Inflammatory macrophage (primary cell): ENCODE results near the gene ZG16.
"Not testable (repeated sequence)": the region's sequence is repeated elsewhere in the genome, so short reads cannot be mapped to it uniquely, and the experiment has no call there.

Experiments
- DNase-seq, 2 donors: peaks; one replicate each; pipeline ENCODE4 v3.0.0-alpha.2; 2020 to 2022

The ZG16 gene

DNA sequence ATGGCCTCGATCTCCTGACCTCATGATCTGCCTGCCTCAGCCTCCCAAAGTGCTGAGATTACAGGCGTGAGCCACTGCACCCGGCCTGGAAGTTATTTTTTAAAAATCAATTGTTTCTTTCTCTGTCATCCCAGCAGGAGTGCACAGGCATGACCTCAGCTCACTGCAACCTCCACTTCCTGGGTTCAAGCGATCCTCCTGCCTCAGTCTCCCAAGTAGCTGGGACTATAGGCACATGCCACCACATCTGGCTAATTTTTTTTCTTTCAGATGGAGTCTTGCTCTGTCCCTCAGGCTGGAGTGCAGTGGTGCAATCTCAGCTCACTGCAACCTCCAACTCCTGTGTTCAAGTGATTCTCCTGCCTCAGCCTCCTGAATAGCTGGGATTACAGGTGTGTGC lies 9.1 kb downstream of the ZG16 start:
- not testable (repeated sequence) for DNase-seq

DNA sequence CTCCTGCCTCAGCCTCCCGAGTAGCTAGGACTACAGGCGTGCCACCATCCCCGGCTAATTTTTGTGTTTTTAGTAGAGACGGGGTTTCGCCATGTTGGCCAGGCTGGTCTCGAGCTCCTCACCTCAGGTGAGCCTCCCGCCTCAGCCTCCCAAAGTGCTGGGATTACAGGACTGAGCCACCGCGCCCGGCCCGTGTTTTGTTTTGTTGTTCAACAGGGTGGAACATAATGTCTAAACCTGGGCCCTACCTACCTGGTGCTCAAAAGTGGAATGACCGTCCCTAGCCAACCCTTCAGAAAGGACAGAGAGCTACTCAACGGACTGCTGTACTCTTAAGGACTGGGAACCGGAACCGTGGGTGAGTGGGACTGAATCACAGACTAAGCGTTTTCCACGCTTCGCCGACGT lies 11.7 kb downstream of the ZG16 start:
- DNase-seq: no peak

DNA sequence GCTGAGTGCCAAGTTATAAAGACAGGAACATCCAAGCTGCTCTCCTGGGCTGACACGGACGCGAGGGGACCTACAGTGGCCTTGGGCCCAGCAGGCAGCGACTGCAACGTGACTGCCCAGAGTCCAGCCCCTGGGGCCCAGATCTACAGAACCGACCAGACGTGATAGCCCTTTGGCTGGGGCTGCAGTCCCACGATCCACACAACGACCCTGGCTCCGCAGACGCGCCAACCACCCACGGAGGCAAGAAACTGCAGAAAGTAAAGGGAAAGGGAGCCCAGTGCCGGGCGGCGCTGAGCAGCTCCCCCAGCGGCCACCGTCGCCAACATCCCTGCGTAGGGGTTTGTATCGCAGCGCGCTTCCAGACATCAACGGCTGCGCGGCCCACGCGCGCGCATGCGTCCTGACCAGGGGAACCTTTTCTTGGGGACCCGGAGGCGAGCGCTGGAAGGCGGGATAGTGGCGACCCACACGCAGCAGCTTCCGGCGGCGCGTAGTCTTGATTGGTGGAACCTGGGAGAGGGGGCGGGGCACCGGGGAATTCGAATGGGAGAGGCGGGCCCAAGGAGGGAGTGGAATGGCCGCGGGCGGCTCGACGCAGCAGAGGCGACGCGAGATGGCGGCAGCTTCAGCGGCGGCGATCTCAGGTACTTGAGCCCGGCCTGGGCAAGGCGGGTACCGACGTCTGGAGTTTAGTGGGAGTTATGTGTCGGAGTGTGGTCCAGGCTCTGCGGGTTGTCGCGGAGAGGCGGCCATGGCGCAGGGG lies 12.3 kb downstream of the ZG16 start, which contains the start of gene KIF22:
Gene KIF22 (plus strand): TSS at position 569 of the 766 bp plus-strand sequence. CDS start 9 bp downstream, at position 578.
- peak; percentile 100 for DNase-seq

DNA sequence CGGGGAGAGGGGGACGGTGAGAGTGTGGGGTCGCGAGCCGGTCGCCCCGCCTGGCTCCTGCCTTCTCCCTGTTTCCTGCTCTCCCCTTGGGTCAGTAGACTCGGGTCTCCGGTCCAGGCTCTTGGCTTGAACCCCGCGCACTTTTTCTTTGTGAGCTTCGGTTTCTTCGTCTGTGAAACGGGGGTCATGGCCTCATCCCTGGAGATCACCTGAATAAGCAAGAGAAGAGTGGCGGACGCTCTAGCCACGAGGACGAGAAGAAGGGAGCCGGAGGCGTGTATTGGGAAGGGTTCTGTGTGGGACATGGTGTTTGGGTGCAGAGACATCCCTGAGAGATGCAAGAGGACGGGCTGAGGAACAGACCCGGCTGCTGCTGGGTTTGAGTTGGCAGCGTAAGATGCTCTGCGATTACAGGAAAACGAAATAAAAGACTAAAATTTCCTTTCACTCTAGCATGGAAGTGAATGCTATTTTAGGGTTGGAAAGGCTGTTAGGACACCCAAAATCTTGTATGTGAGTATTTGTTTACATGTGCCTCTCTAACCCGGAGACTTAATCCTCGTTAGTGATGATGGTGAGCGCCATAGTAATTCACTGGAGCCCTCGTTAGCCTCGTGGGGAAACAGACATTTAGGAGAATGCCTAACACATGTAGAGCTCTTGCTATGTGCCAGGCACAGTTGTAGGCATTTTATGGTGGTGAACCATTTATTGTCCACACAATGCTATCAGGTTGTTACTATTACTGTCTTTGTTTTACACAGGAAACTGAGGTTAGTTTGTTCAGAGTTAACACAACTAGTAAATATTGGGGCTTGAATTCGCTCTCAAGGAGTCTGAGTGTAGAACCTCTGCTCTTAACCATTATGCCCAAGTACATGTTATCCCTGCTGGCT lies 13.1 kb downstream of the ZG16 start:
- no peak for DNase-seq

DNA sequence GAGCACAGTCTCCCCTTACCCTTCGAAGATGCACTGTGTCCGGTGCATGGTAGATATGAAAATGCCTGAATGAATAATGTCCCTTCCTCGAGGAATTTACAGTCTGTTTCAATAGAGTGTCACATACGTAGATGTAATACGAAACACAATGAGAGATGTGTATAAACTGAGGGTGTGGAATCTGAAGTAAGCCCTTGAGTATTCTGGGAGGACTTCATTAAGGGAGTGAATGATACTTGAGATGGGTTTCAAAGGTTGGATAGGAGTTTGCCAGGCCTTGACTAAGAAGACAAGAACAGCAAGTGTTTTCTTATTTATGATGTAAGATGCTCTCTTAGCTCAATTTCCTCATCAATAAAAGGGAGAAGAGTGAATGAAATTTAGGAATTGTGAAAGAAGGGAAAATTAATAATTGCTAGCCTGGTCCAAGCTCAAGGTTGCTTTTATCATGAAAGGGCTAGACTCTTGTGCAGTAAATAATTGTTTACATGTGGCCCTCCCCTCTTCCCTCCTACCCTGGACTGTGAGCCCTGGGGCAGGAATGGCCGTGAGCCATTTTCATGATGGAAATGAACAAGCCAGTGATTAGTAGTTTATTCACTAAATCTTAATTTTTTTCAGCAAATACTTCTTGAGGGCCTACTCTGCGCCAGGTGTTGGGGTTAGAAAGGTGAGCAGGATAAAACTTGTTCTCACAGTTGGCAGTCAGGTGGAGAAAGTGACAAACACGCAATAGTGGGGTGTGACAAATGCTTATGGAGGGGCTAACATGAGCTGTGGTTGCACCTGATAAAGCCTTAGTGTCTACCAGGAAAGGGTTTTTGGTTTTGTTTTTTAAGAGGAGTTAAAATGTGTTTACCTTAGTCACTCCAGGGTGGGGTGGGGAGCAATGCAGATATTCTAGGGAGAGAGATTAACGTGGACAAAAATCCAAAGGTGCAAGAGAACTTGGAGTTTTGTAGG lies 14.1 kb downstream of the ZG16 start:
- DNase-seq: no peak

DNA sequence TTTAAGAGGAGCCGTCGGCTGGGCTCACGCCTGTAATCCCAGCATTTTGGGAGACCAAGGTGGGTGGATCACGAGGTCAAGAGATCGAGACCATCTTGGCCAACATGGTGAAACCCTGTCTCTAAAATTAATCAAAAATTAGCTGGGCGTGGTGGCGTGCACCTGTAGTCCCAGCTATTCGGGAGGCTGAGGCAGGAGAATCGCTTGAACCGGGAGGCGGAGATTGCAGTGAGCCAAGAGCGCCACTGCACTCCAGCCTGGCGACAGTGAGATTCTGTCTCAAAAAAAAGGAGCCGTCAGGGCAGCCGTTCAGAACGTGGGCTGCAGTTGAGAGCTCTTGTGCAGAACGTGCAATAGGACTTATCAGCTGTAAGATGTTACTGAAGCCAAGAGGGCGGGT lies 15.1 kb downstream of the ZG16 start:
- not testable (repeated sequence) for DNase-seq

DNA sequence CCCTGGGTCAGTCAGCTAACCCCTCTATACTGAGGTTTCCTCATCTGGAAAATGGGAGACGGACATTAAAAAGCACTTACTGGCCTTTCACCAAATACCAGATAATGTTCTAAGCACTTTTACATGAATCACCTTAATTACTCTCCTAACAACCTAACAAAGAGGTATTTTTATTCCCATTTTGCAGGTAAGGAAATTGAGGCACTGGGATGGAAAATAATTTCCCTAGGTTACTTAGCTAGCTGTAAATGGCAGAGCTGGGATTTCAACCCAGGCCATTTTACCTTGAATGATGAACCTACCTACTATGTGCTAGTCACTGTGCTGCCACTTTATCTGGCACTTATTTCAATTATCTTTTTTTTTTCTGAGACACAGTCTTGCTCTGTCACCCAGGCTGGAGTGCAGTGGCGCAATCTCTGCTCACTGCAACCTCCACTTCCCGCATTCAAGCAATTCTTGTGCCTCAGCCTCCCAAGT lies 16.2 kb downstream of the ZG16 start:
- DNase-seq: no peak

DNA sequence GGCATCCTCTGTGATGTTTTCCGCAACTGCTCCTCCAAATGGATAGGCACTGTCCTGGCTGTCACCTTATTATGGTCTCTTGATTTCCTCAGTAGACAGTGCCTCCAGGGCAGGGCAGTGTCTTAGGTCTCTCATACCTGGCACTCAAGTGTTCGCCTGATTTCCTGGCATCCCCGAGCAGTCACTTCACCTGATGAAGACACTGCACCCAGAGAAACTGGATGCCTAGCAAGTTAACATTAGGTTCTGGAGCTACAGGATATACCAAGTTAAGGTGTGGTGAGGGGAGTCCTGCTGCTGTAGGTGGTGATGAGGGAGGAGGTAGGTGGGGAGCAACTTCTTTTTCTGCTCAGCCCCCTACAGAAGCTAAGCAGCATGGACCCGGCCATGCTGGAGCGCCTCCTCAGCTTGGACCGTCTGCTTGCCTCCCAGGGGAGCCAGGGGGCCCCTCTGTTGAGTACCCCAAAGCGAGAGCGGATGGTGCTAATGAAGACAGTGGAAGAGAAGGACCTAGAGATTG lies 24.4 kb downstream of the ZG16 start:
- no peak for DNase-seq

DNA sequence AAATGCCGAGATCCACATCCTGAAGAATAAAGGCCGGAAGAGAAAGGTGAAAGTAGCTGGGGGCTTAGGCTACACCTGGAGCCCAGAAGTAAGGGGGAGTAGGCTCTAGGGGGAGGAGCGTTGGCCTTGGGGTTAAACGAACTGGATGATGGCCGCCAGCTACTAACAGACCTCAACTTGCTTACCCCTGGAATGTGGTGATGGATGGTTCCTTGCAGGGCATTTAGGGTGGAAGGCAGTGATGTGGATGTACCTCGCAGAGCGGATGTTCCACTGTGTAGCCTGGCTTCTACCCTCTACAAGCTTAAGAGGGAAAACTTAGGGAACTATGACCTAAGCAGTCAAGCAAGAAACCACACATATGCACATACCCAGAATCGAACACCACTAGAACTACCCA lies 26.0 kb downstream of the ZG16 start:
- no peak for DNase-seq

DNA sequence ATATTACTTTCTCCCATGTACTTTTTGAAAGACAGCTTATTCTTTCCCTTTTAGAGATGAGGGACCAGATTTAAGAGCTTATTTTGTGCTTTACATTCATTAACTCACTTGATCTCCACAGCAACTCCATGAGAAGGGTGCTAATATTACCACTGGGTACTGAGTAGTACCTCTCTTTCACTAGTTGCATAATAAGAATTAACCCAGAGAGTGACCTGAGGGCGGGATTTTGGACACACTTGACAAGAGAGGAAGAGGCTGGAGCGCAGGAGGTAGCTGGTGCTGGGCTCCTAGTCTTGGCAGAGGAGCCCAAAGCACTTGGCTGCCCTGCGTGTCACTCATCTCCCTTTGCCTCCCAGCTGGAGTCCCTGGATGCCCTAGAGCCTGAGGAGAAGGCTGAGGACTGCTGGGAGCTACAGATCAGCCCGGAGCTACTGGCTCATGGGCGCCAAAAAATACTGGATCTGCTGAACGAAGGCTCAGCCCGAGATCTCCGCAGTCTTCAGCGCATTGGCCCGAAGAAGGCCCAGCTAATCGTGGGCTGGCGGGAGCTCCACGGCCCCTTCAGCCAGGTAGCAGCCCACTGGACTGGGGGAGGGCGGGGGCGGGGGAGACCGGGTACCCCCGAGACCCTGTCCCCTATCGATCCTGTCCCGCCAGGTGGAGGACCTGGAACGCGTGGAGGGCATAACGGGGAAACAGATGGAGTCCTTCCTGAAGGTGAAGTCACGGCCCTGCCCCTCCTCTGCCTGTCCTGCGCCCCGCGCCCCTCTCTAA lies 26.6 kb downstream of the ZG16 start:
- DNase-seq: peak; percentile 69 to 71

DNA sequence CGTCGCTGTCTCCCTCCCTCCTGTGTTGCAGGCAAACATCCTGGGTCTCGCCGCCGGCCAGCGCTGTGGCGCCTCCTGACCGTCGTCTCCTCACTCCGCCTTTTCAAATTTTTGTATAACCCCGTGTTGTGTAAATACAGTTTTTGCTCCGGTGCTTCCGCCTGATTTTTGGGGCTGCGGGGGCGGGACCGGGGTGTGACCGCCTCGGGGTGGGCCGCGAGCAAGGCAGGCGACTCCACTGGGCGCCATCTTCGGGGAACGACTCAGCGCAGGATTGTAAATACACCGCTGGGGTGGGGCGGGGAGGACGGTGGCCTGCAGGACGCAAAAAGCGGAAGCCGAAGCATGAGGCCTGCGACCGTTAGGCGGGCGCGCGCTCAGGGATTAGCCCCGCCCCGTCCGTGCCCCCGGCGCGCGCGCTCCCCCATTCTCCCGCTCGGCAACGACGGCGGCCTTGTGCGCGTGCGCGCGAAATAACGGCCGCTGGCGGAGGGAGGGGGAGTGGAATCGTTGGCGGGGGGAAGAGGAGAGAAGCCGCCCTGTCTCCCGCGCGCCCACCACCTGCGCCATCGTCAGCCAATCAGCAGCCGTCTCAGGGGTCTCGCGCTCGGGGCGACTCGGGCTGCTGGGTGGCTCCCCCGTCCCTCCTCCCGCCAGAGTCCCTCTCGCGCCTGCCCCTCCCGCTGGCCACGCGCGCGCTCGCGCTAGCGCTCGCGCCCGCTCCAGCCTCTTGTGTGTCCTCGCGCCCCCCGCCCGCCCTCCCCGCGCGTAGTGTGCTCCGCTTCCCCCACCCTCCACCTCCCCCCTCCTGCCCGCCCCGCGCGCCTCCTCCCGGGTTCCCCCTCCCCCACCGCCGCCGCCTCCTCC lies 27.4 kb downstream of the ZG16 start:
- peak; percentile 98 to 99 for DNase-seq

DNA sequence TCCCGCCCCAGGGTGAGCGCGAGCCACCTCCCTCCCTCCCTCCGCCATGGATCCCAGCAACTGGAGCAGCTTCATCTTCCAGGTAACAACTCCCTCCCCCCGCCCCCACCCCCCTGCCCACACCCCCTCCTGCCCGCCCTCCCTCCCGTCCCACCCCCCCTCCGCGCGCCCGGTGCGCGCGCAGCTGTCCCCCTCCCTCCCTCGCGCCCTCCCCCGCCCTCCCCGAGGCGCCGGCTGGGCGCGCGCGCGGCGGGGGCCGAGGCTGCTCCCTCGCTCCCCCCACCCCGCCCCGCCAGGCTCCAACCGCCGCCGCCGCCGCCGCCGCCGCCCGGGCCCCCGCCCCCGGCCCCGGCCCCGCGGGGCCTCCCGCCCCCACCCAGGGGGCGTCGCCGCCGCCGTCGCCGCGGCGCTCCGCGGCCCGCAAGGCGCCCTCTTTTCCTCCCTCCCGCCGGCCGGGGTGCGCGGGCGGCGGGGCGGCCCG lies 28.1 kb downstream of the ZG16 start, which contains the start of gene MAZ:
Gene MAZ (plus strand): TSS at position 431 of the 481 bp plus-strand sequence. CDS start 173 bp downstream, outside the sequence.
- peak; percentile 56 to 71 for DNase-seq

DNA sequence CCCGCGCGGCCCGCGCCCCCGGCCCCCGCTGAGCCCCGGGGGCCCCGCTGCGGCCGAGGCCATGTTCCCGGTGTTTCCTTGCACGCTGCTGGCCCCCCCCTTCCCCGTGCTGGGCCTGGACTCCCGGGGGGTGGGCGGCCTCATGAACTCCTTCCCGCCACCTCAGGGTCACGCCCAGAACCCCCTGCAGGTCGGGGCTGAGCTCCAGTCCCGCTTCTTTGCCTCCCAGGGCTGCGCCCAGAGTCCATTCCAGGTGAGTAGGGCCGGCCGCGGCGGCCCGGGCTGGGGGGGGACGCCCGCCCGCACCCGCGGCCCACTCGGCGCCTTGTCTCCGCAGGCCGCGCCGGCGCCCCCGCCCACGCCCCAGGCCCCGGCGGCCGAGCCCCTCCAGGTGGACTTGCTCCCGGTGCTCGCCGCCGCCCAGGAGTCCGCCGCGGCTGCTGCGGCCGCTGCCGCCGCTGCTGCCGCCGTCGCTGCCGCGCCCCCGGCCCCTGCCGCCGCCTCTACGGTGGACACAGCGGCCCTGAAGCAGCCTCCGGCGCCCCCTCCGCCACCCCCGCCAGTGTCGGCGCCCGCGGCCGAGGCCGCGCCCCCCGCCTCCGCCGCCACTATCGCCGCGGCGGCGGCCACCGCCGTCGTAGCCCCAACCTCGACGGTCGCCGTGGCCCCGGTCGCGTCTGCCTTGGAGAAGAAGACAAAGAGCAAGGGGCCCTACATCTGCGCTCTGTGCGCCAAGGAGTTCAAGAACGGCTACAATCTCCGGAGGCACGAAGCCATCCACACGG lies 28.8 kb downstream of the ZG16 start:
- peak in 1 of 2 donors; percentile 40 for DNase-seq

DNA sequence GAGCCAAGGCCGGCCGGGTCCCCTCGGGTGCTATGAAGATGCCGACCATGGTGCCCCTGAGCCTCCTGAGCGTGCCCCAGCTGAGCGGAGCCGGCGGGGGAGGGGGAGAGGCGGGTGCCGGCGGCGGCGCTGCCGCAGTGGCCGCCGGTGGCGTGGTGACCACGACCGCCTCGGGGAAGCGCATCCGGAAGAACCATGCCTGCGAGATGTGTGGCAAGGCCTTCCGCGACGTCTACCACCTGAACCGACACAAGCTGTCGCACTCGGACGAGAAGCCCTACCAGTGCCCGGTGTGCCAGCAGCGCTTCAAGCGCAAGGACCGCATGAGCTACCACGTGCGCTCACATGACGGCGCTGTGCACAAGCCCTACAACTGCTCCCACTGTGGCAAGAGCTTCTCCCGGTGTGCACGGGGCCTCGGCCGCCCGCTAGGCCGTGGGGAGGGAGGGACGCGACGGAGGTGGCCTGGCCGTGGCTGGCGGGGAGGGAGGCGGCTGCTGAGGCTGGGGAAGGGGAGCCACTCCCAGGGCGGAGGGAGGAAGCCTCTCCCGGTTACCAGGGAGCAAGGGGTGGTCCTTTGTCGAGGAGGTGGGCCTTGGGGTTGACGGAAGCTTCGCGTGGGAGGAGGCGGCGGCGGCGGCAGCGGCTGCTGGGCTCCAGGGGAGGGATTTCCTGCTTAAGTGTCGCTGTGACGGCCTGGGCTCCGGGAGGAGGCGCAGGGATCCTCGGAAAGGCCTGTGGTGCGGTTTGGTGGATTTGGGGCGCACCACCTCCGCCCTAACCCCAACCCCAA lies 29.6 kb downstream of the ZG16 start:
- DNase-seq: peak; percentile 94

DNA sequence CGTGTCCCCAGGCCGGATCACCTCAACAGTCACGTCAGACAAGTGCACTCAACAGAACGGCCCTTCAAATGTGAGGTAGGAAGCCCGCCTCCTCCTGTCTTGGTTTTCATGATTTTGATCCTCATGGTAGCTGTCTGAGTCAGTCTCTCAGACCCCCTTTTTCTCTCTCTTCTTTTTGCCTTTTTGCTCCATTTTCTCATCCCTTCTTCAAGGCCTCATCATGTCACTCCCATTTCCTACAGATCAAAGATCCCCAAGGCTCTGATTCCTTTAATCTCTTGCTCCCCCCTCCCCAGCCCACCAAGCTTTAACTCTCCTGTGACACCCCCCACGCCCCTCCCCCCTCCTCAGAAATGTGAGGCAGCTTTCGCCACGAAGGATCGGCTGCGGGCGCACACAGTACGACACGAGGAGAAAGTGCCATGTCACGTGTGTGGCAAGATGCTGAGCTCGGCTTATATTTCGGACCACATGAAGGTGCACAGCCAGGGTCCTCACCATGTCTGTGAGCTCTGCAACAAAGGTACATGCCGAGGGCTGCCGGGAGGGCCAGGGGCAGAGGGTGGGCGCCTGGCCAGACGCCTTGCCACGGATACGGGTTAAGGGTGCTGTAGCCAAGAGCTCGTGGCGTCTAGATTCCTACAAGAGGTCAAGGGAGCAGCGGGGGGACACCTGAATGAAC lies 30.3 kb downstream of the ZG16 start:
- no peak for DNase-seq

DNA sequence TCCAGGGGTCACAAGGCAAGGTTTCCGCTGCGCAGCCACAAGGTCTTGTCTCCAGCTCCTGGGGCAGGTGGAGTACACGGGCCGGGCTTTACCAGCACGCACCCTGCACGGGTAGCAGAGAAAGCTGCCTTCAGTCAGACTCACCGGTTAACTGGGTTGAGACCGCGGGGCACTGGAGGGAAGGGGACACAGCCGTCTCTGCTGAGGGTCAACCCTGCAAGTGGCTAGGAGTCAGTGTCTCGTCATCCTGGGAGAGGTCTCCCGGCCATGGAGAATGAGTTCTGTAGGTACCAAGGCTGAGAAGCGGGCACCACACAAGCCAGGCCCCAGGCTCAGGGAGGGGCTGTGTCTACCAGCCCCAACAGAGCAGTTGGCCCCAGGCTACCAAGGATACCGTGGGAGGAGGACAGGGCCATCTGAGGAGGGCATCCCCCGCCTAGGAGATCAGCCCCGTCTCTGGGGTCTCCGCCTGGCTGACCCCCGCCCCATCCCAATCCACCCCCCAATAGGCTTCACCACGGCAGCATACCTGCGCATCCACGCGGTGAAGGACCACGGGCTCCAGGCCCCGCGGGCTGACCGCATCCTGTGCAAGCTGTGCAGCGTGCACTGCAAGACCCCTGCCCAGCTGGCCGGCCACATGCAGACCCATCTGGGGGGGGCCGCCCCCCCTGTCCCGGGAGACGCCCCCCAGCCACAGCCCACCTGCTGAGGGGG lies 31.1 kb downstream of the ZG16 start:
- no peak for DNase-seq
